Lung microvascular endothelial cell (primary cell): ENCODE data around the gene SLAMF1. TPM values are rescaled to one million over a fixed set of nuclear protein-coding genes. Genes with fewer than 3 reads are reported as not detected.
"Not testable (repeated sequence)": the region's sequence is repeated elsewhere in the genome, so short reads cannot be mapped to it uniquely, and the experiment has no call there.

Experiments used
- DNase-seq, 2 donors: peaks; one replicate each; pipeline versions ENCODE4 v3.0.0 to v3.0.0-alpha.2; 2010; ENCODE audit warnings: low read depth in 2 of 2
- total RNA-seq: library from RNA; depleted of rRNA; stranded (reverse); fragments of >200 nt; gene quantifications from 2 replicates; pipeline ENCODE4 v1.2.1, GENCODE V29; 2014

Gene SLAMF1
- total RNA-seq, 1 donor from 2014 or later, result not detected

DNA sequence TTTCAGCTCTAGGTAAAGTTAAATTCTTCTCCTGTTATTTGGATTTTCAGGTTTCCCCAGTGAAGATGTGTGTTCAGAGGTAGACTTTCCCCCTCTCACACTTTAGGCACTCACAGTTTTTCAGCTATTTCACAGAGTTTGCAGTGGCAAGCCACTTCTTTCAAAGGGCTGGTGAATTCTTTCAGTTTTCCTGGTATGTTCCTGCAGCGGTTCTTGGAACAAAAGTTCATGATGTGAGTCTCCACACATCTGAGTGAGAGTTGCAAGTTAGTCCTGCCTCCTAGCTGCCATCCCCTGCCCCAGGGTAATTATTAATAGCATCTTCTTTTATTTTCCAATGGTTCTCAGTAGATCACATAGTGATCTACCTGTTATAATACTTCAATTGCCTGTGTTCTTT, 40.2 kb downstream of the SLAMF1 start:
- DNase-seq, result no peak

DNA sequence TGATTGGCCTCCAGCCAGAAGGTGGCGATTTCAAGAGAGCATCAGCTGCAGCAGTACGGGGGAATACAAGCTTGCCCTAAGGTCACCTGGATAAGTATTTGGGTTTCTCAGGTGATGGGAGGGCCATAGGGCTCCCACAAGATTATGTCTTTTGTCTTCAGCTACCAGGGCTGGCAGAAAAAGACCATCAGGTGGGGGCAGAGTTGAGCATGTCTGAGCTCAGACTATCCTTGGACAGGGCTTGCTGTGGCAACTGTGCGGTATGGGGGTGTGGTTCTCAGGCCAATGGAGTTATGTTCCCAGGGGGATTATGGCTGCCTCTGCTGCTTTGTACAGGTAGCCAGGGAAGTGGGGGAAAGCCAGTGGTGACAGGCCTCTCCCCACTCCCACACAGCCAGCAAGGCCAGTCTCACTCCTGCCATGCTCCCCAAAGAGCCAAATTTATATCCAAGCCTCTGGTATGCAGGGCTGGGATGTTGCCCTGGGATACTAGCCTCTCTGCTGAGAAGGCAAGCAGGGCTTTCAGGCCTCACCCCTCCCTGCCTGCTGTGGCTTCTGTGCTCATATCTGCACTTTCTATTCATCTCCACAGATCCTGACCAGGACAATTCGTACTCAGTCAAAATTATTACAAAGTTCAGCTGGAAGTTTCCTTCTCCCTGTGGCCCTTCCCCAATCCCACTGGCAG, 40.9 kb downstream of the SLAMF1 start:
- no peak for DNase-seq

DNA sequence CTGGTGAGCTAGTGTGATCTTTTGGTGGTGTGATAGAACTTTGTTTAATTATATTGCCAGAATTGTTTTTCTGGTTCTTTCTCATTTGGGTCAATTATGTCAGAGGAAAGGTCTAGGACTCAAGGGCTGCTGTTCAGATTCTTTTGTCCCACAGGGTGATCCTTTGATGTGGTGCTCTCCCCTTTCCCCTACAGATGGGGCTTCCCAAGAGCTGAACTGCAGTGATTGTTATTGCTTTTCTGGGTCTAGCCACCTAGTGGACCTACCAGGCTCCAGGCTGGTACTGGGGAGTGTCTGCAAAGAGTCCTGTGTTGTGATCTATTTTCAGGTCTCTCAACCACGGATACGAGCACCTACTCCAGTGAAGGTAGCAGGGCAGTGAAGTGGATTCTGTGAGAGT, 41.6 kb downstream of the SLAMF1 start:
- DNase-seq, result no peak

DNA sequence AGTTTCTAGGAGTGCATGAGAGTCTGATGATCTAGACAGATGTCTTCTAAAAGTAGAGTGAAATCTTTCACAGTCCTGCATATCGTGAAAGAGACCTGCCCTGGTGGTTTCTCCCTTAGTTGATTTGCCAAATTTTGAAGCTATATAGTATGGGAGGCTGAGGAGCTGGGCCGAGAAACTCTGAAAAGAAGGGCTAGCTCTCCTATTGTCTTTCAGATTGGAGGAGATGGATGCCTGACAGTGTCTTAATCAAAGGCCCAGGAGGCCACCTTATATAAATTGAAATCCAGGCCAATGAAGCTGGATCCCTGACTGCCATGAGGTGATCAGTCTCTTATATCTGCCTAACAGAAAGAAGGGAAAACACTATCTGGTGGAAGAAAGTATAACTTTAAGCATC, 49.1 kb downstream of the SLAMF1 start:
- DNase-seq, result no peak

DNA sequence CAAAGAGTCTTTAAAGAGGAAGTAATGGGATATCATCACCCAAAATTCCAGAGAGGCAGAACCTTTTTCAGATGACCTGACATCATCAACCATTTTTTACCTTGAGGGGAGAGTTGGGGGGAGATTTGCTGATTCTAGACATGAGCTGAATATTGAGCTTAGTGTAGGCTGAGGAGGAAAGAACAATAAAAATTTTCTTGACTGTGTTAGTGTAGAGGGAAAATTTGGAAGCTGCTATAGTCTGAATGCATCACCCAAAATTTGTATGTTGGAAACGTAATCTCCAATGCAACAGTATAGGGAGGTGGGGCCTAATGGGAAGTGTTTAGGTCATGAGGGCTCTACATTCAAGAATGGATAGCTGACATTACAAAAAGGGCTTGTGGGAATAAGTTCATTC, 49.8 kb downstream of the SLAMF1 start:
- DNase-seq, result no peak

DNA sequence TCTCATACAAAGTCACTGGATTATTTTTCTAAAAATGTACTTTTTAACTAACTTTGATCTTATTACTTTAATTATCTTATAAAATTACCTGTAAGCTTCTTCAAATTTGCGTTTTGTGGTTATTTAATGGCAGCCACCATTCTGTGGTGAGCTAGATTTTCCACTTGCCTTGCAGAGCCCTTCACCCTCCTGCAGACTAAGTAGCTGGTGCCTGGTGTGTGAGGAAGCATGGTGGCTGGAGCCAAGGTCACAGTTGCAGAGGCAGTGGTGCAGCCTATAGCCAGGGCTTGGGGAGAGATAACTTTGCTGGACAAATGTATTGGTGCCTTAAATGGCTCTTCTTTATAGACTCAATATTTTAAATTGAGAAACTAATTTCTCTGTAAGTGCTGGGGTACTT, 56.4 kb downstream of the SLAMF1 start:
- DNase-seq, result no peak

DNA sequence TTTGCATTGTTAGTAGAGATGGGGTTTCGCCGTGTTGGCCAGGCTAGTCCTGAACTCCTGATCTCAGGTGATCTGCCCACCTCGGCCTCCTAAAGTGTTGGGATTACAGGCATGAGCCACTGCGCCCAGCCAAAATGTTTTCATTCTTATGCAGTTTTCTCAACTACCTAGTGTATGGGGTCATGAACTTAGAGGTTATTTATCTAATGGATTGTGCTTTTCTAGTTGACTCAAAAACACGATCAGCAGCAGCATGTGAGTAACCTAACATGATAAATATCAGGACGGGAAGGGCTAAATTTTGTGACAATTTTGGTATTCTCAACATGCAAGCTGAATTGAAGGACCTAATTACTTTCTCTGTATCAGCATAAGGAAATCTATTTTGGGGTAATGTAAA, 58.4 kb downstream of the SLAMF1 start:
- DNase-seq, result no peak

DNA sequence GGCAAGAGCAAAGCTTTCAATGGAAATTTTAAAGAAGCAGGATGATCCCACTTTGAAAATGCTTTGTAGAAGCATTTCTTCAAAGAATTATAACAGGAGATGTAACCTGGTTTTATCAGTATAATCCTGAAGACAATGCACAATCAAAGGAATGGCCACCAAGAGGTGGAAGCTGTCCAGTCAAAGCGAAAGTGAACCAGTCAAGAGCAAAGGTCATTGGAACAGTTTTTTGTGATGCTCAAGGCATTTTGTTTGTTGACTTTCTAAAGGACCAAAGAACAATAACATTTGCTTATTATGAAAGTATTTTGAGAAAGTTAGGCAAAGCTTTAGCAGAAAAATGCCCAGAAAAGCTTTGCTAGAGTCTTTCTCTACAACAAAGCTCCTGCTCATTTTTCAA, 62.1 kb downstream of the SLAMF1 start:
- no peak for DNase-seq

DNA sequence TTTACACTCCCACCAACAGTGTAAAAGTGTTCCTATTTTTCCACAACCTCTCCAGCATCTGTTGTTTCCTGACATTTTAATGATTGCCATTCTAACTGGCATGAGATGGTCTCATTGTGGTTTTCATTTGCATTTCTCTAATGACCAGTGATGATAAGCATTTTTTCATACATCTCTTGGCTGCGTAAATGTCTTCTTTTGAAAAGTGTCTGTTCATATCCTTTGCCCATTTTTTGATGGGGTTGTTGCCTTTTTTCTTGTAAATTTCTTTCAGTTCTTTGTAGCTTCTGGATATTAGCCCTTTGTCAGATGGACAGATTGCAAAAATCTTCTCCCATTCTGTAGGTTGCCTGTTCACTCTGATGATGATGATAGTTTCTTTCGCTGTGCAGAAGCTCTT, 63.9 kb downstream of the SLAMF1 start:
- not testable (repeated sequence) for DNase-seq

DNA sequence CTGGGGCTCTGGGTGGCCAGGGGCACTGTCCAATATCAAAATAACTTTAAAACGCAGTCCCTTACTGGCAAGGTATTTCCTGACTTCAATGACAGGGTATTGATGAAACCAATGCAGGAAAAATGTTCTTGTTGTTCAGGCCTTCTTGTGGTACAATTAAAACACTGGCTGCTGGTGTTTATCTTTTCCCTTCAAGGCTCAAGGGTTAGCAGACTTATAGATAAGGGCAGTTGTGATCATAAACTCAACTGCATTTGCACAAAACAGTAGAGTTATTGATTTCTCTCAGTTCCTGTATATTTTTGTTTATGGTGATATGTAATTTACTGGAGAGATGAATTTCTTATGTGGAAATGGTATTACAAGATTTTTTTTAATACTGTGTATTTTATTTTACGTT, 64.9 kb downstream of the SLAMF1 start:
- DNase-seq, result no peak

DNA sequence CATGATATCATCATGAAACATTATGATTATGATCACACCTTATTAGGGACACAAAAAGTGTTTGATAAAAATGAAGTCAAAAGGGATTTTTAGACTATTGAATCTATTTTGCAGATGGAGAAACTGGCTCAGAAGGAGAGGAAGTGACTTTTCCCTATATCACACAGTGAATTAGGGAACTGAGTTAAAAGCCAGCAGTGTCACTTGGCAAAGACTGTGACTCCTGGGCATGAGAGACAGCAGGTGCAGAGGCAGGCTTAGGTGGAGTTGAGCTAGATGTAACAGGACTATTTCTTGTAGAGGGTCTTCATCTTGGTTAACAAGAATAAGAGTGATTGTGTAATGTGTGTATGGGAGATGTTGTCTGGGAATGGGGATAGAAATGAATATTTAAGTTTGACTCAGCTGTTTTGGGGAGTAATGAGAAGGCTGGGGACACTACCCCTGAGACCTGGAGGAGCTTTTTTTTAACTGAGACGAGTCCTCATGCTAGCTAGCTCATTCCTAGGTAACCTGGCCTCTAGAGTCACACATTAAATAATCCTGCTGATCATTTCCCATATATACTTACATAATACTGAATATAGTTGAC, 66.5 kb downstream of the SLAMF1 start:
- no peak for DNase-seq

DNA sequence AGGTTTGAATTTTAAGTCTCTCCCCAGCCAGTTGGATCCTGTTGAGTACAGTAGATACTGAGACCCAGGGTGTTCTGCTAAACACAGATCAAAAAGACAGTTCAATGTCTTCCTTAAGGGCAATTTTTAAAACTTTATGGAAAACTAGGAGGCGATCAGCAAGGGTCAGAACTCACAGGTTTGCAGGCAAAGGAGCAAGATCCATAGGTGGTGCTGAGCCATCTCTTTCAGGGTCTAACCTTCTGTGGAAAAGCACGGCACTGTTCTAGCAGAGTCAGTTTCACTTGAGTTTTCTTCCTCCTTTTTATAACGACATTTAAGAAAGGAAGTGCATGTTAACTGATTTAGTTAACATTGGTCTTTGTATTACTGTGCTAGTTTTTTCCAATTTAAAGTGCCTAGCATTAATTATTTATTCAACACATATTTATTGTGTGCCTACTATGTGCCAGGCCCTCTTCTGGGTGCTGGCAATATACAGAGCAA, 67.6 kb downstream of the SLAMF1 start, which contains the start of gene CD84:
TSS of gene CD84 (minus strand) at position 281 of the 486 bp plus-strand sequence. CDS start at position 222, 59 bp downstream.
- DNase-seq, result no peak

DNA sequence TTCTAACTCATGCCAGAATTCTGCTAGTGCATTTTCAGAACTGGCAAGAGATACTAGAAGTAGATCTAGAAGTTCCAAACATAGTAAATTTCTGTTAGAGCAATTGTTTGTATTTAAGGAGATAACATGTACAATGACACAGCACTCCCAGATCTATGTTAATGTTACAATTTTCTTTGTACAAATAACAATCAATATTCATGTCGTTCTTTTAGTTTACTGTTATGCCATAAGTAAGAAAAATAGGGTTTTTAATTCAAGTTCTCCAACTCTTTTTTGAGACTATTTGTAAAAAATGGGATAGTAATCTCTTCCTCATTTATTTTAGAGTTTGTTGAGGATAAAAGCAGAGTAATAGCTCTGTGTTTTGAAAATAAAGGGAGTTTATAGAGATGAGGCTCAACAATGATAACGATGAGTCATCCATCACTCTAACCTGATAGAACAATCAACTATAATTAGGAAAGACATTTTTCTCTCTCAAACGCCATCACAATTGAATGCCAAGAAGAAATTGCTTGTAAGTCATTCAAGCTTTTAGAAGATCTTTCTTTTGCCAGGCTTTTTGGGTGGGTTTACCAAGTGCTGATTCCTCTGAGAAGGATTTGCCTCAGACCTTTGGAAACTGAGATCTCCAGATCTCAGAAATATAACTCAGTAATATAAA, 68.2 kb downstream of the SLAMF1 start:
- DNase-seq, result no peak

DNA sequence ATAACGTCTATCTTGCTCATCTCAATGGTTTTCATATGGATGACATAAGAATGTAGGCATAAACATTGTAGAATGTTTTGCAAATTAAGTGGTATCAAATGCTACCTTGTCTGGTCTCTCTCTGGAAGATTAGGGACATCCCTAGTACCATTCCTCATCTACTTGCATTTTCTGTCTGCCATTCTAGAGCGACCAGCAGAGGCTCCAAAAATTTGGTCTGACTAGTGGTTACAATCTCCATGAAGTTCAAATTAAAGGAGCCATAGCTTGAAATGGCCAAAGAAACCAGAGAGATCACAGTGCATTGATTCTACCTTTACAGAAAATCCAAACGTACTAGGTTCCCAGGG, 68.7 kb downstream of the SLAMF1 start:
- no peak for DNase-seq

DNA sequence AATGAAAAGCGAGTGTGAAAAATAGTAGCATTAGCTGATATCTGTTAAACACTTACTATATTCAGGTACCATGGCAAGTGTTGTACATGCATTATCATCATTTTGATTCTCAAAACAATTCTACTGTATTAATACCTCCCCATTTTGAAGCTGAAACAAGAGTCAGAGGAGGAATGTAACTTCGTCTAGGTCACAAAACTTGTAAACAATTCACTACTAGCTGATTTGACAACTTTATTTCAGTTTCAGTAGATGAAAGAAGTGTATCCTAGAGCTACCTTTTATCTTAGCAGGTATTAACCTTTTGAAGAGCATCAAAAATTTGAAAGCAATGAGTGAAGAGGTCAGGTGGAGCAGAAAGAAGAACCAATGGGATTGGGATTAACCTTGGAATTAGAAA, 69.2 kb downstream of the SLAMF1 start:
- DNase-seq, result no peak

DNA sequence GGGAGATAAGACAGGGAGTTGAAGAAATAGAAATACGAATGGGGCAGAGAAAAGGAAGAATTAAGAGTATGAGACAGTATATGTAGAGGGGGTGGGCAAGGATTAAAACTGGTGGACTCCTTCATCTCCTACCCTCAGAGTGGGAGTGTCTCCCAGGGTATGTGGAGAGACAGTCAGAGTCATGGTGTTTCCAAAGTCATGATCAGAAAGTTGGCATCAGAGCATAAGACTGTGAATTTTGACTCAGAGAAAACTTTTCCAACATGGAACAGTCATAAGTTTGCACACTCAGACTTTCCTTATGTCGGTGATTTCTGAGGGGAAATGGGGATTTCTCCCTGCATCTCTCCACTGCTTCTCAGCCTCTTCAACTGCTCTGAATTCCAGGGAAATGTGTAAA, 70.0 kb downstream of the SLAMF1 start:
- no peak for DNase-seq

DNA sequence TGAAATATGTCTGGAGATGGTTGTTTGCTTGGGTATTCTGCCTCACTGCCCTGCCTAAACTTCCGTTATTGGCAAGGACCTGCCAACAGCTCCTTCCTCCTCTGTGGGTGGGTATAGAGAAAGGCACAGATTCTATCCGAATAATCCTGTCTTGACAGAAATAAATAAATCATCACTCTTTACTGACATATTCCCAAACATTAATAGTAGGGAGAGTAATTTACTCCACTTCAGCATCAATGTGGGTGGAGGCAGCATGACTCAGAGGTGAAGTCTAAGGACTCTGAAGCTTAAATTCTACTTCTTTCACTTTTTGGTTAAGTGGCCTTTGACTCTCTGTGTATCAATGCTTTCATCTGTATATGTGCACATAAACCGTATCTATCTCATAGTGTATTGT, 70.5 kb downstream of the SLAMF1 start:
- DNase-seq, result no peak

DNA sequence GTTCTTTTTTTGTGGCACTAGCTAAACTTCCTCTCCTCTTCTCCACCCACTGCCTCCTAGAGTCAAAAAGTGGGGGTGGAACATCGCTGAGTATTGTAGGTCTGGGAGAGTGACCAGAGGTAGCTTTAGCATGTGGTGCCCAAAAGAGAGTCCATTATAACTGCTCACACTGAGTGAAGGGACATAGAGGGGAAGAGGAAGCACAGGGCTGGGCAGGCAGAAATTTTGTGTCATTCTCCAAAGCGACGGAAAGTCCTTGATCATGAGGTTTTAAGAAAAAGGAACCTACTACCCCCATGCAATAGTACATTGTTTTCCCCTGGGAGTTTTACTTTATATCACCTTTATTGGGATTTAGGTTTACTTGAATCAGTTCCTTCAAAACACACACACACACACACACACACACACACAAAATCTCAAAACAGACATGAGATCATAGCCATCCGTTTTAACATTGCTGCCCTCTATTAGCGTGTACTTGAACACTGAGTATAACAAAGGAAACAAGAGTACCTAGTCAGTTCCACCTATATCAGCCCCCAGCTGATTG, 71.7 kb downstream of the SLAMF1 start:
- no peak for DNase-seq

DNA sequence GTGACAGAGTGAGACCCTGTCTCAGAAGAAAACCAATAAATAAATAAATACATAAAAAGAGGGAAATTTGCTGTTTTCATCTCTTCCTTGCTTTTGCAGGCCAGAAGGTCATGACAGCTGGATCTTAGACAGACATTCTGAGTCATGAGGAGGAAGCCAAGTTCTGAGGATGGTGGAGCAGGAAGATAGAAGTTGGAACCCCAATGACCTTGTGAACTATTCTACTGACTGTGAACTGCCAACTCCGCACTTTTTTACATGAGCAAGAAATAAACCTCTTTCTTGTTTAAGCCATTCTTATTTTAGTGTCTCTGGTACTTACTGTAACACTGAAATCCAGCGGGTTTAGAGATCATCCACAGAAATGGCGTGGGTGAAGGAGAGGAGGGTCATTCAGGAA, 76.0 kb downstream of the SLAMF1 start:
- no peak for DNase-seq

DNA sequence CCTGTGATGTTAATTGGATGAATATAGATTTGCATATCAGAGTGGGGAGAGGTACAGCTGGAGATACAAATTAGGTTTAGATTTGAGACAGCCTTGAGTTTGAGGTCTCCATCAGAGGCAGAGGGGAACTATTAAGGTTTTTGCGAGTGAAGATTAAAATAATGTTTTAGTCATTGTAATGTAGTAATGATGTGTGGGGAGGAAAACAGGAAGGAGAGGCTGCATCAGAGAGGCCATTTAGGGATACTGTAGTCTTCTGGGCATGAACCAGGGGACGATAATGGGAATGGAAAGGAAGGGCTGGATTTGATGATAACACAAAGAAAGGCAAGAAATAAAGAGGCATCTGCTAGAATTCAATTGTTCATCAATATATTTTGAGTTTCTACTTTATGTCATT, 77.0 kb downstream of the SLAMF1 start:
- DNase-seq, result no peak

DNA sequence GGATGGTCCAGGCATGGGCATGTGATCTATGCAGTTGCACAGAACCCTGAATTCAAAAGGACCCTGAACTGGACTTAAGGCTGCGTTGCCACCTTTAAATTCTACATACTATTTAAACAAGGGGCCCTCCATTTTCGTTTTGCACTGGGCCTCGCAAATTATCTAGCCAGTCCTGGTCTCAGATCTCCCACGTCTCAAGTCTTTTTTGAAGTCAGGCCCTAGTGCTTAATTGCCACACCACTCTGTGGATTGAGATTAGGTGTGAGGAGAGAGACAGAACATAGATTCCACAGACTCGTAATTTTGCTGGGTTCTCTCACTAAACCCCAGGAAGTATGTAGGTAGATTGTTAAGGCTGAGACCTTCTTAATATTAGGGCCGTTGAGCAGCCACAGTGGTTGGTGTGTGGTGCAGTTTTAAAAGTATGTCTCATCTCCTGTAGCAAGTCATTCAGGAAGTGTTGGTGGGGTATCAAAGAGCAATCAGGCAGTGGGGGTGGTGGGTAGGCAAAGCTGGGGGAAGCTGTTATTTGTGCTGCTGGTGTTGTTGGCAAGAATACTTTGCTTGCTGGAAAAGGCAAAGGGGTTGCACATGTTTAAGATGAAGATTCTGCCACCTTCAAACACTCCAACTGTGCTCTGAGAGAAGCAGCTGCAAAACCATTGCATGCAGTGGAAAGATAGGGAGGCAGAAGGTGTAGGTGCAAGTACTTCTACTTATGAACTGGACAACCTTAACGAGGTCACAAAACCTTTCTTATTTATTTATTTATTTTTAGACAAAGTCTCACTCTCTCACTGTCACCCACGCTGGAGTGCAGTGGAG, 78.8 kb downstream of the SLAMF1 start:
- DNase-seq, result no peak

DNA sequence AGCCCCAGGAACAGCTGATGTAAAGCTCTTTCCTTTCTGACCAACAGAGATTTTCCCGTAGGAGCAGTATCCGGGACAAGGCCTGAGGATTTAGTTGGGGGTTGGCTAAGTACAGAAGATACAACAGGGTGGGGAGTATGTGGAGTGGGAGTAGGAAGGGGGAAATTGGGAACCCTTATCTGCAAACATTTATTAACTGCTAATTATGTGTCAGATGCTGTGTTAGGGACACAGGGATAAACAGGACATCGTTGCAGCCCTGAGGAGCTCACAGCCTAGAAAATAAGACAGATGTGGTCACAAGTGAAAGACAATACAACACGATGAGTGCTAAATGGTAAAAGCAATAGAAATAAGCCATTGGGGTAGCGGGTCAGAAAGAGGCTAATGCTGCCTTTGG, 79.5 kb downstream of the SLAMF1 start:
- no peak for DNase-seq
